H9 (cell line): ENCODE measurements around the gene AKAP7. TPM values are rescaled to one million over a fixed set of nuclear protein-coding genes. Genes with fewer than 3 reads are reported as not detected.

Source experiments
- DNase-seq: peaks from one replicate; pipeline ENCODE4 v3.0.0-alpha.2; 2017
- H2AFZ ChIP-seq: one replicate; pipeline ENCODE4 v1.6.1; 2013; ENCODE audit warnings: mild to moderate bottlenecking, low read length, control low read depth, moderate library complexity
- H2AK5ac ChIP-seq: 2 replicates; pipeline ENCODE4 v1.6.1; 2013; ENCODE audit warnings: low read length, control low read depth, mixed read lengths; ENCODE audit not compliant: insufficient read length
- H2BK120ac ChIP-seq: one replicate; pipeline ENCODE4 v1.6.1; 2013; ENCODE audit warnings: low read depth, mild to moderate bottlenecking, low read length, control low read depth, inconsistent platforms; ENCODE audit not compliant: poor library complexity, severe bottlenecking
- H2BK12ac ChIP-seq: 2 replicates; pipeline ENCODE4 v1.6.1; 2013; ENCODE audit warnings: low read length, control low read depth, mixed read lengths, low read depth; ENCODE audit not compliant: insufficient read length
- H2BK15ac ChIP-seq: 2 replicates; pipeline ENCODE4 v1.6.1; 2013; ENCODE audit warnings: low read depth, low read length, control low read depth
- H2BK20ac ChIP-seq: one replicate; pipeline ENCODE4 v1.6.1; 2013; ENCODE audit warnings: low read depth, mild to moderate bottlenecking, low read length, control low read depth, inconsistent platforms; ENCODE audit not compliant: poor library complexity, severe bottlenecking
- H2BK5ac ChIP-seq: 2 replicates; pipeline ENCODE4 v1.6.1; 2013; ENCODE audit warnings: low read length, control low read depth, mixed read lengths; ENCODE audit not compliant: insufficient read length
- H3K14ac ChIP-seq: 2 replicates; pipeline ENCODE4 v1.6.1; 2013; ENCODE audit warnings: low read length, control low read depth; ENCODE audit not compliant: insufficient read depth
- H3K18ac ChIP-seq: 2 replicates; pipeline ENCODE4 v1.6.1; 2013; ENCODE audit warnings: low read depth, mild to moderate bottlenecking, mixed read lengths, low read length, control low read depth; ENCODE audit not compliant: insufficient read length
- H3K23ac ChIP-seq: 2 replicates; pipeline ENCODE4 v1.6.1; 2013; ENCODE audit warnings: low read length, control low read depth, mixed read lengths, low read depth; ENCODE audit not compliant: insufficient read length
- H3K23me2 ChIP-seq: 2 replicates; pipeline ENCODE4 v1.6.1; 2013; ENCODE audit warnings: low read depth, mild to moderate bottlenecking, mixed read lengths, low read length, control low read depth; ENCODE audit not compliant: insufficient read length, poor library complexity, severe bottlenecking
- H3K27ac ChIP-seq: 2 replicates; pipeline ENCODE4 v1.5.1; 2013; ENCODE audit warnings: low read length, control low read depth, mixed read lengths, low read depth; ENCODE audit not compliant: insufficient read length
- H3K27me3 ChIP-seq: 2 replicates; pipeline ENCODE4 v1.6.1; 2013; ENCODE audit warnings: low read length, control low read depth, inconsistent platforms; ENCODE audit not compliant: insufficient read depth
- H3K4ac ChIP-seq: 2 replicates; pipeline ENCODE4 v1.6.1; 2013; ENCODE audit warnings: low read depth, mild to moderate bottlenecking, control low read depth, inconsistent platforms, low read length, moderate library complexity
- H3K4me1 ChIP-seq: 2 replicates; pipeline ENCODE4 v1.6.1; 2013; ENCODE audit warnings: low read length, control low read depth, inconsistent platforms; ENCODE audit not compliant: insufficient read depth
- H3K4me2 ChIP-seq: 2 replicates; pipeline ENCODE4 v1.6.1; 2013; ENCODE audit warnings: low read length, control low read depth, mixed read lengths; ENCODE audit not compliant: insufficient read length, insufficient read depth
- H3K56ac ChIP-seq: 2 replicates; pipeline ENCODE4 v1.6.1; 2013; ENCODE audit warnings: low read depth, mild to moderate bottlenecking, mixed read lengths, low read length, control low read depth; ENCODE audit not compliant: insufficient read length
- H3K79me1 ChIP-seq: 2 replicates; pipeline ENCODE4 v1.6.1; 2013; ENCODE audit warnings: low read depth, mild to moderate bottlenecking, moderate library complexity, low read length, control low read depth, inconsistent platforms; ENCODE audit not compliant: insufficient read depth, poor library complexity, severe bottlenecking
- H3K79me2 ChIP-seq: 2 replicates; pipeline ENCODE4 v1.6.1; 2013; ENCODE audit warnings: low read length, control low read depth, inconsistent platforms; ENCODE audit not compliant: insufficient read depth
- H3K9ac ChIP-seq: 2 replicates; pipeline ENCODE4 v1.6.1; 2013; ENCODE audit warnings: low read length, control low read depth, mixed read lengths; ENCODE audit not compliant: insufficient read length; ENCODE audit errors: extremely low read depth
- H3K9me3 ChIP-seq: one replicate; pipeline ENCODE4 v1.6.1; 2013; ENCODE audit warnings: low read depth, low read length, inconsistent platforms; ENCODE audit not compliant: control insufficient read depth
- H3T11ph ChIP-seq: one replicate; pipeline ENCODE4 v1.6.1; 2013; ENCODE audit warnings: mild to moderate bottlenecking, low read length, control low read depth, inconsistent platforms
- H4K20me1 ChIP-seq: one replicate; pipeline ENCODE4 v1.6.1; 2013; ENCODE audit not compliant: control insufficient read depth, insufficient read length, insufficient read depth
- H4K5ac ChIP-seq: 2 replicates; pipeline ENCODE4 v1.6.1; 2013; ENCODE audit warnings: low read depth, mild to moderate bottlenecking, mixed read lengths, low read length, control low read depth; ENCODE audit not compliant: insufficient read length
- H4K8ac ChIP-seq: replicated peaks from 2 replicates; pipeline ENCODE4 v1.6.1; 2013; ENCODE audit warnings: low read length, control low read depth, mixed read lengths, low read depth; ENCODE audit not compliant: insufficient read length
- H4K91ac ChIP-seq: 2 replicates; pipeline ENCODE4 v1.6.1; 2013; ENCODE audit warnings: low read depth, mild to moderate bottlenecking, moderate library complexity, mixed read lengths, low read length, control low read depth; ENCODE audit not compliant: insufficient read length
- H3K27ac Mint-ChIP-seq, 3 experiments: 2 replicates in 2 of 3; 3 replicates in 1 of 3; pipeline ENCODE4 v1.8.0; 2020 to 2021; ENCODE audit warnings: mixed read lengths in 3 of 3, mild to moderate bottlenecking in 1 of 3, moderate library complexity in 1 of 3
- H3K27me3 Mint-ChIP-seq: 2 replicates; pipeline ENCODE4 v1.8.0; 2021; ENCODE audit warnings: low read depth, mild to moderate bottlenecking, moderate library complexity, mixed read lengths
- H3K36me3 Mint-ChIP-seq, 3 experiments: 2 replicates in 2 of 3; 3 replicates in 1 of 3; pipeline ENCODE4 v1.8.0; 2020 to 2021; ENCODE audit warnings: low read depth in 3 of 3, mixed read lengths in 3 of 3; ENCODE audit not compliant: insufficient read depth in 1 of 3
- H3K4me1 Mint-ChIP-seq, 2 experiments: 2 replicates each; pipeline ENCODE4 v1.8.0; 2020; ENCODE audit warnings: mixed read lengths in 2 of 2
- H3K4me3 Mint-ChIP-seq, 2 experiments: 2 replicates in 1 of 2; 3 replicates in 1 of 2; pipeline ENCODE4 v1.8.0; 2020 to 2021; ENCODE audit warnings: mild to moderate bottlenecking in 2 of 2, mixed read lengths in 2 of 2, moderate library complexity in 1 of 2
- H3K9me3 Mint-ChIP-seq, 2 experiments: 2 replicates in 1 of 2; 3 replicates in 1 of 2; pipeline ENCODE4 v1.8.0; 2020; ENCODE audit warnings: mild to moderate bottlenecking in 2 of 2, mixed read lengths in 2 of 2, moderate library complexity in 1 of 2
- CTCF ChIP-seq: fragments of 200-600 bp; sonication (generic); conservative IDR thresholded peaks from 3 replicates; pipeline ENCODE4 v1.8.0; 2021; ENCODE audit warnings: antibody characterized with exemption, mild to moderate bottlenecking
- WGBS: extraction: QIAGEN DNeasy Blood & Tissue Kit; methylation state at CpG from one replicate; pipeline ENCODE4 v1.1.7; 2013; ENCODE audit warnings: missing lambda C conversion rate, low lambda C conversion rate, mixed read lengths; ENCODE audit not compliant: insufficient read length; ENCODE audit errors: extremely low coverage; 5-methylcytosine and 5-hydroxymethylcytosine counted together
- total RNA-seq: library from RNA; stranded (reverse); gene quantifications from 2 replicates; pipeline ENCODE4 v1.2.1, GENCODE V29; 2021

Gene AKAP7
- total RNA-seq, 1 experiment from 2014 or later = 9.8 TPM

- H2BK120ac ChIP-seq = no peak overlapping the region
- no peak overlapping the region for H3T11ph ChIP-seq
- no peaks in the 10 kb centered on the region for H3K9me3 ChIP-seq
- H3K4ac ChIP-seq = no peak overlapping the region
- H3K4me2 ChIP-seq = no peak overlapping the region
- H3K27me3 Mint-ChIP-seq = no peaks in the 10 kb centered on the region
- peaks cover 7 to 10% of the 10 kb centered on the region in 2 experiments for H3K4me1 Mint-ChIP-seq
- TF ChIP-seq CTCF = no peak
- no peaks in the 10 kb centered on the region for H3K79me1 ChIP-seq
- no peak overlapping the region for H3K27ac Mint-ChIP-seq
- no peak overlapping the region for H4K8ac ChIP-seq
- H3K9me3 Mint-ChIP-seq = 0 out of 5 replicates have a peak, but pooled peaks cover 0 to 2% of the 10 kb centered on the region in 2 experiments
- H3K79me2 ChIP-seq = no peaks in the 10 kb centered on the region
- WGBS = no CpG with 5 or more reads among the region's 1 CpG
- no peak overlapping the region for H4K91ac ChIP-seq
- no peak overlapping the region for H3K18ac ChIP-seq
- no peak overlapping the region for H2BK5ac ChIP-seq
- H3K14ac ChIP-seq = no peak overlapping the region
- no peak overlapping the region for H3K27ac ChIP-seq
- H3K9ac ChIP-seq = no peak overlapping the region
- no peak overlapping the region for H2BK12ac ChIP-seq
- no peak overlapping the region for H3K4me3 Mint-ChIP-seq
- H3K23me2 ChIP-seq = no peaks in the 10 kb centered on the region
- H2BK15ac ChIP-seq = no peak overlapping the region
- no peak overlapping the region for H3K23ac ChIP-seq
- no peak overlapping the region for H2AFZ ChIP-seq
- no peaks in the 10 kb centered on the region for H4K20me1 ChIP-seq
- peaks cover 3 to 14% (median 5%) of the 10 kb centered on the region in 3 experiments for H3K36me3 Mint-ChIP-seq
- no peak overlapping the region for H2AK5ac ChIP-seq
- no peak overlapping the region for H4K5ac ChIP-seq
- H3K56ac ChIP-seq = no peak overlapping the region
- no peak for DNase-seq
- peaks cover 5% of the 10 kb centered on the region; the same call in 1 of the 2 replicates for H3K4me1 ChIP-seq
- no peak overlapping the region for H2BK20ac ChIP-seq
- H3K27me3 ChIP-seq = no peaks in the 10 kb centered on the region
These were observed 88.1 kb downstream of the AKAP7 start for GRCh38 chr6:131223416-131223815.
